ENCODE results near the gene FAM210A.
"Not testable (repeated sequence)": the region's sequence is repeated elsewhere in the genome, so short reads cannot be mapped to it uniquely, and the experiment has no call there.

FAM210A gene

DNA sequence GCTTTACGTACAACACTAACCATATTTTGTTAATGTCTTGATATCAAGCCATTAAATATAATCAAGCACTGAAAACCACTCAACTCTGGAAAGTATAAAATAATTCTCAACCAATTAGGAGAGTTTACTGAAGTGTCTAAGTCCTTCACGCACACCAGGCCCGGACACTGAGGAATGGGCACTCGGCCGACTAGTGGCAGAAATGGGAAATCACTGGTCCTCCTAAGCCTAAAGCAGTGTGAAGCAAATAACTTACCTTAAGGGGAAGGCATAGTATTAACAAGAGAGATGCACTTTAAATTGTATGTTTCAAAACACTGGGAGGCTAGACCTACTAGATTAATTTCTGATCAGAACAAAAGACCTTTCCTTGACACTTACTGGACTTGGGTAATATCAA is 45.7 kb downstream of the FAM210A start:
- Histone ChIP-seq H3K27me3 (ENCODE audit: insufficient read depth, low read length, poor library complexity) (no peaks in the 10 kb centered on the region), H3K4me1 (ENCODE audit: insufficient read depth, low read length) (no peaks in the 10 kb centered on the region), H2AFZ (ENCODE audit: low read depth, low read length) (no peak overlapping the region), H4K20me1 (ENCODE audit: insufficient read depth, low read length) (peaks cover 14% of the 10 kb centered on the region; the same call in 1 of the 2 replicates), H3K27ac (ENCODE audit: low read length) (no peak overlapping the region), H3K9me3 (ENCODE audit: insufficient read depth, low read length, severe bottlenecking) (no peaks in the 10 kb centered on the region), H3K9ac (ENCODE audit: low read depth, low read length) (no peak overlapping the region), H3K4me2 (ENCODE audit: insufficient read depth, low read length) (no peak overlapping the region), H3K79me2 (ENCODE audit: insufficient read depth, low read length) (peaks cover 61% of the 10 kb centered on the region), H3K4me3 (ENCODE audit: low read depth in 1 of 2, low read length in 2 of 2) (no peak overlapping the region), H3K36me3 (ENCODE audit: insufficient read depth, low read length) (peaks cover 17% of the 10 kb centered on the region; the same call in 1 of the 2 replicates)
- DNase-seq (no peak), ATAC-seq (ENCODE audit: insufficient read depth, low read depth) (peak; percentile 64; the same call in 1 of the 3 replicates)
- TF ChIP-seq, protein P1, sequence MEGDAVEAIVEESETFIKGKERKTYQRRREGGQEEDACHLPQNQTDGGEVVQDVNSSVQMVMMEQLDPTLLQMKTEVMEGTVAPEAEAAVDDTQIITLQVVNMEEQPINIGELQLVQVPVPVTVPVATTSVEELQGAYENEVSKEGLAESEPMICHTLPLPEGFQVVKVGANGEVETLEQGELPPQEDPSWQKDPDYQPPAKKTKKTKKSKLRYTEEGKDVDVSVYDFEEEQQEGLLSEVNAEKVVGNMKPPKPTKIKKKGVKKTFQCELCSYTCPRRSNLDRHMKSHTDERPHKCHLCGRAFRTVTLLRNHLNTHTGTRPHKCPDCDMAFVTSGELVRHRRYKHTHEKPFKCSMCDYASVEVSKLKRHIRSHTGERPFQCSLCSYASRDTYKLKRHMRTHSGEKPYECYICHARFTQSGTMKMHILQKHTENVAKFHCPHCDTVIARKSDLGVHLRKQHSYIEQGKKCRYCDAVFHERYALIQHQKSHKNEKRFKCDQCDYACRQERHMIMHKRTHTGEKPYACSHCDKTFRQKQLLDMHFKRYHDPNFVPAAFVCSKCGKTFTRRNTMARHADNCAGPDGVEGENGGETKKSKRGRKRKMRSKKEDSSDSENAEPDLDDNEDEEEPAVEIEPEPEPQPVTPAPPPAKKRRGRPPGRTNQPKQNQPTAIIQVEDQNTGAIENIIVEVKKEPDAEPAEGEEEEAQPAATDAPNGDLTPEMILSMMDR (IDR thresholded peaks at IDR 0.05; ENCODE audit: borderline replicate concordance, extremely low read depth, low read length, poor library complexity, severe bottlenecking) = peak; percentile 37
- TF ChIP-seq EZH2 (IDR thresholded peaks at IDR 0.05; ENCODE audit: borderline replicate concordance, low read depth, low read length, severe bottlenecking) = no peak

- H3K4me3 ChIP-seq (ENCODE audit: low read depth in 1 of 2, low read length in 2 of 2); H3K9ac ChIP-seq (ENCODE audit: low read depth, low read length); H3K9me3 ChIP-seq (ENCODE audit: insufficient read depth, low read length, severe bottlenecking); DNase-seq; H3K4me1 ChIP-seq (ENCODE audit: insufficient read depth, low read length); H3K4me2 ChIP-seq (ENCODE audit: insufficient read depth, low read length); H3K27ac ChIP-seq (ENCODE audit: low read length); H2AFZ ChIP-seq (ENCODE audit: low read depth, low read length); ATAC-seq (ENCODE audit: insufficient read depth, low read depth); H3K27me3 ChIP-seq (ENCODE audit: insufficient read depth, low read length, poor library complexity): not testable (repeated sequence)
- H4K20me1 ChIP-seq (ENCODE audit: insufficient read depth, low read length) = peaks cover 11% of the 10 kb centered on the region; the same call in 1 of the 2 replicates
- peaks cover 32% of the 10 kb centered on the region for H3K79me2 ChIP-seq (ENCODE audit: insufficient read depth, low read length)
- peaks cover 17% of the 10 kb centered on the region; the same call in 1 of the 2 replicates for H3K36me3 ChIP-seq (ENCODE audit: insufficient read depth, low read length)
Observed at GRCh38 chr18:13677350-13677749, 49.0 kb downstream of the FAM210A start.

GRCh38 chr18:13676471-13676870 is 49.9 kb downstream of the FAM210A start:
- peaks cover 13% of the 10 kb centered on the region; the same call in 1 of the 2 replicates for H3K36me3 ChIP-seq (ENCODE audit: insufficient read depth, low read length)
- no peak overlapping the region for H2AFZ ChIP-seq (ENCODE audit: low read depth, low read length)
- peaks cover 11% of the 10 kb centered on the region; the same call in 1 of the 2 replicates for H4K20me1 ChIP-seq (ENCODE audit: insufficient read depth, low read length)
- no peak overlapping the region for H3K4me2 ChIP-seq (ENCODE audit: insufficient read depth, low read length)
- H3K4me3 ChIP-seq (ENCODE audit: low read depth in 1 of 2, low read length in 2 of 2) = no peak overlapping the region
- peaks cover 26% of the 10 kb centered on the region for H3K79me2 ChIP-seq (ENCODE audit: insufficient read depth, low read length)
- no peak overlapping the region for H3K27ac ChIP-seq (ENCODE audit: low read length)
- DNase-seq (no peak), ATAC-seq (ENCODE audit: insufficient read depth, low read depth) (no peak)
- H3K9me3 ChIP-seq (ENCODE audit: insufficient read depth, low read length, severe bottlenecking) = no peaks in the 10 kb centered on the region
- H3K27me3 ChIP-seq (ENCODE audit: insufficient read depth, low read length, poor library complexity) = no peaks in the 10 kb centered on the region
- no peak overlapping the region for H3K9ac ChIP-seq (ENCODE audit: low read depth, low read length)
- no peak for TF ChIP-seq EZH2 (IDR thresholded peaks at IDR 0.05; ENCODE audit: borderline replicate concordance, low read depth, low read length, severe bottlenecking)
- TF ChIP-seq, protein P1 (IDR thresholded peaks at IDR 0.05; ENCODE audit: borderline replicate concordance, extremely low read depth, low read length, poor library complexity, severe bottlenecking) = no peak
- no peaks in the 10 kb centered on the region for H3K4me1 ChIP-seq (ENCODE audit: insufficient read depth, low read length)

DNA sequence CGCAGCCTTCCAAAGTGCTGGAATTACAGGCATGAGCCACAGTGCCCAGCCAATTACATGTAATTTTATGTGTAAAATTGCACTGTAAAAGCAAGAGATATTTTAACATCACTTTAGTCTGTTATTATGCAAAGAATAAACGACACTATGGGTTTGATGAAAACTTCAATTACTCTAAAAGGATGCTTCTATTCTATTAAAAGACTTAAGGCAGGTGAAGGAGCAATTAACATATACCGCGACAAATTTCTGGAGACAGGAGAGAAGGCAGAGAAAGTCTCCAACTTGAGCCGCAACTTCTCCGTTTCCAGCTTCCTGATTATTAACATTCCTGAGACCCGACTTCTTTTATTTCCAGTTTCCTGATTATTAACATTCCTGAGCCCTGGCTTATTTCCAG is 53.7 kb downstream of the FAM210A start:
- no peaks in the 10 kb centered on the region for H3K9me3 ChIP-seq (ENCODE audit: insufficient read depth, low read length, severe bottlenecking)
- H3K4me3 ChIP-seq (ENCODE audit: low read depth in 1 of 2, low read length in 2 of 2) = no peak overlapping the region
- peak; percentile 22; the same call in 1 of the 3 replicates for ATAC-seq (ENCODE audit: insufficient read depth, low read depth)
- no peak overlapping the region for H3K27ac ChIP-seq (ENCODE audit: low read length)
- DNase-seq = no peak
- peaks cover 8% of the 10 kb centered on the region for H4K20me1 ChIP-seq (ENCODE audit: insufficient read depth, low read length)
- H3K4me2 ChIP-seq (ENCODE audit: insufficient read depth, low read length) = no peak overlapping the region
- H3K27me3 ChIP-seq (ENCODE audit: insufficient read depth, low read length, poor library complexity) = no peaks in the 10 kb centered on the region
- H3K36me3 ChIP-seq (ENCODE audit: insufficient read depth, low read length) = peaks cover 26% of the 10 kb centered on the region
- H3K4me1 ChIP-seq (ENCODE audit: insufficient read depth, low read length) = no peaks in the 10 kb centered on the region
- H3K9ac ChIP-seq (ENCODE audit: low read depth, low read length) = no peak overlapping the region
- TF ChIP-seq, protein P1 (IDR thresholded peaks at IDR 0.05; ENCODE audit: borderline replicate concordance, extremely low read depth, low read length, poor library complexity, severe bottlenecking) = no peak
- no peak for TF ChIP-seq EZH2 (IDR thresholded peaks at IDR 0.05; ENCODE audit: borderline replicate concordance, low read depth, low read length, severe bottlenecking)
- peaks cover 21% of the 10 kb centered on the region for H3K79me2 ChIP-seq (ENCODE audit: insufficient read depth, low read length)
- H2AFZ ChIP-seq (ENCODE audit: low read depth, low read length) = no peak overlapping the region

Measured in DND-41 (cell line).